HG02759 (cell line): ENCODE data around the gene CALY.
"Not testable (repeated sequence)": the region's sequence is repeated elsewhere in the genome, so short reads cannot be mapped to it uniquely, and the experiment has no call there.

ENCODE experiments used
- ATAC-seq: cut with Tn5 transposase; IDR thresholded peaks from one replicate; pipeline ENCODE4 v1.9.1; 2021; ENCODE audit warnings: mild to moderate bottlenecking, moderate library complexity; ENCODE audit not compliant: unreplicated experiment

Gene CALY

GRCh38 chr10:133334503-133335245 is 2.0 kb downstream of the CALY start:
- ATAC-seq: no peak

DNA sequence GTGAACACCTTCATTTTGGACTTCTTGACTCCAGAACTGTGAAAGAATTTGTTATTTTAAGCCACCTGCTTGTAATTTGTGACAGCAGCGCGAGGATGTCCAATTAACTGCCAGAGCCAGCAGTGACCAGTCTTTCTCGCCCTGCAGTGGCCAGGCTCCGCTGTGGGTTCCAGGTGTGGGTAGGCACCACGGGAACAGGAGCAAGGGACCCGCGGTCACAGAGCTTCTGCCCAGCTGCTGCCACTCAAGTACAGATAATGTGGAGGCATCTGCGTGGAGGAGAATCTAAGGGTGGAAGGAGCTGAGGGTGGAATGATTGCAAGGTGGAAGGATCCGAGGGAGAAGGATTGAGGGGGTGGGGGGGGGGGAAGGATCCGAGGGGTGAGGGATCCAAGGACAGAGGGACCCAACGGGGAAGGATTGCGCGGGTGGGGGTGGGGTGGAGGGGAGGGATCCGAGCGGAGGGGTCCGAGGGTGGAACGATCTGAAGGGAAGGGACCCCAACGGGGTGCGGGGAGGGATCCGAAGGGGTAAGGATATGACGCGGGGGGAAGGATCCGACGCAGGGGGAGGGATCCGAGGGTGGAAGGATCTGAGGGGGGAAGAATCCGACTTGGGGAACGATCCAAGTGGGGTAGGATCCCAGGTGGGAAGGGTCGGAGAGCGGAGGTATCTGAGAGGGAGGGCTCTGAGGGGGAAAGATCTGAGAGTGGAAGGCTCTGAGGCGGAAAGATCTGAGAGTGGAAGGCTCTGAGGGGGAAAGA is 3.6 kb downstream of the CALY start:
- ATAC-seq: no peak

DNA sequence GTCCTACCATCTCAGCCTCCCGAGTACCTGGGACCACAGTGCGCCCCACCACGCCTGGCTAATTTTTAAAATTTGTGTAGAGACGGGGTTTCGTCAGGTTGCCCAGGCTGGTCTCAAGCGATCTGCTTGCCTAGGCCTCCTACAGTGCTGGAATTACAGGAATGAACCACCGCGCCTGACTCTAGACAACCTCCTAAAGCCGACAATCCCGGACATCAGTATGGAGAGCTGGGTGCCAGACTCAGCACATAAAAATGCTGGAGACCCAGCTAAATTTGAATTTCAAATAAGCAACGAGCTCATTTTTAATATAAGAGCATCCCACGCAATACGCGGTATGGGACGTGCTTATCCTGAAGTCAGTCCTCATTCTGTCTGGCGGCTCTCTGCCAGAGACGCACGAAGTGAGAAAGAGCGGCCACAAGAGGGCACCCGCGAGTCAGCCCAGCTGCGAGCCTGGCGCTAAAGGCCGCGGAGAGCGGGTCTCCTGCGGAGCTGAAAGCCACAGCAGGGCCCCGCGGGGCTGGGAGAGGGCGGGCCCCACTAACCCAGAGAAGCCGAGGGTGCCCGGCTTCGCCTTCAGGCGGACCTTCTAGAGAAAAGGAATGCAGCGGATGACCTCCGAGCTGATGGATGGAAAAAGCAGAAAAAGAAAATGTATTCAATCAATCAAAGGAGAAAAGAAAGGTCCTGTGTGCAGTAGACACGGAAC is 7.0 kb downstream of the CALY start:
- ATAC-seq: peak; percentile 91

DNA sequence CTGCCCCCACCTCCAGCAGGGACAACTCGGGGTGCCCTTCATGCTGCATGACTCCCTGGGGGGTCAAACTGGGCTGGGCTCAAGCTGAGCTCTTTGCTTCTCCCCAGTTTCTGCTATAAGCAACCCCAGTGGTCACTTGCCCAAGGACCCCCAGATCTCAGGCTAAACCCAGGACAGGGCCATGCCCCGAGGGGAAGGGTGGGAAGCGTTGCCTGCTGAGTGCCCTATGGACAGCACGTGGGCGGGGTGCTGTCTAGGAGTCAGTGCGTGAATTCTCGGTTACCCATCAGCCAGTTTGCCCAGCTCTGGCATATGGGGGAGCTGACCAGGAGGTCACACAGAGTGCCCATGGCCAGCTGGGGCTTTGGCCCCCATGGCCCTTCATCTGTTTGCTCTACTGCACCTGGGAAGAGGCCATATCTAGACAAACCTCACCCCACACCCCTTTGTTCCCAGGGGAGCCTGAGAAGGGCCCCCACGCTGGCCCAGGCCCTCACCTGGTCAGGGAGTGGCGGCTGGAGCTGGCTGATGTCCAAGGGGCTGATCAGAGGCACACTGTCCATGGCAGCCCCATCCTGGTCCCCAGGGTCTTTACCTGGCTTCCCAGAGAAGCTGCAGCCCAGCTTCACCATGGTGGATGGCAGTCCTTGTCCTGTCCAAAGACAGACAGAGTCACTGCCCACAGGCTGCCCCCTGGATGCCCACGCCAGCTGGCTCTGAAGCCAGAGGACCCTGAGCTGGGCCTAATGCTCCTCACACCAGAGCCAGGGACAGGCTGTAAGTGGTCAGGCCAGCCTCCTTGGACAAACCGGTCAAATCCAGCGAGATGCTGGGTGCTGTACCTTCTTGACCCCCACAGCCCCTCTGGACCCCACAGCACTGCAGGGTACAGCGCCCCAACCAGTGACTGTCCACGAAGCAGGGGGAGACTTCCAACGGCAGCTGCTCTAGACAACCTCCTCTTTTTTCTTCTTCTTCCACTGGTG is 8.0 kb downstream of the CALY start:
- no peak for ATAC-seq

GRCh38 chr10:133327651-133328357 is 8.9 kb downstream of the CALY start:
- no peak for ATAC-seq

DNA sequence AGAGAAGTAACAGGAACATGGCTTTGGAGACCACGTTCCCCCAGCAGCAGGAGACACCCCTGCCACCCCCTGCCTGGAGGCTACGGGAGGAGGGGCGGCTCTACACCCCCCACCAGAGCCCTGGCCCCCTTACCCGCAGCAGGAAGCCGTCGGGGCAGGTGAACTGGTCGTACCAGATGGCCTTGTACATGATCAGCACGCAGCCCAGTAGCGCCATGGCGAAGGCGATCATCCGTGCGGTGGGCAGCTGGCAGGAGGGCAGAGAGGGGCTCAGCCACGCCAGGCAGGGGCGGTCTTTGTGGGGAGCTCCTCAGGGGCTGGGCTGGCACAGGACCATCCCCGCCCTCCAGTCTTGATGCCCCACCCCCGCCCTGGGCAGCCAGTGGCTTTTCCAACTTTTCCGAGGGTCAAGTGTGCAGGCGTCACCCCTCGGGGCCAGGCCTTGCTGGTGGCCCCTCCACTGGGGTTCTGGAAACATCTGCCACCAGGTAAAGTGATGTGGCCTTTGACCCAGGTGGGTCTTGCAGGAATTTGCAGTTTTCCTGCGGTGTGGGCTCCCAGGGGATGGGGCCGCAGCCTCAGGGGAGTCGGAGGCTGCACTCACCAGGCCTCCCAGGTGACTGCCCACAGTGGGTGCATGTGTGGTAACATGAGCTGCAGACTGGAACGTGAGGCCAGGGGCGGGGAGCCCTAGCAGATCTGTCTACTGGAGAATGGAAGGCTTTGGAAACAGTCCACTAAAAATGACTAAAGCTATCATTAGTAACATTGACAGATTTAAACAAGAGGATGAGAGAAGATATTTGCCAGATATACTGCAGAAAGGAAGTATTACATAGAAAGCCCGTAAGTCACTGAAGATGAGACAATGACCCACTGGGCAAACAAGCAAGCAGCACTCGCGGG is 9.7 kb downstream of the CALY start:
- ATAC-seq: no peak

DNA sequence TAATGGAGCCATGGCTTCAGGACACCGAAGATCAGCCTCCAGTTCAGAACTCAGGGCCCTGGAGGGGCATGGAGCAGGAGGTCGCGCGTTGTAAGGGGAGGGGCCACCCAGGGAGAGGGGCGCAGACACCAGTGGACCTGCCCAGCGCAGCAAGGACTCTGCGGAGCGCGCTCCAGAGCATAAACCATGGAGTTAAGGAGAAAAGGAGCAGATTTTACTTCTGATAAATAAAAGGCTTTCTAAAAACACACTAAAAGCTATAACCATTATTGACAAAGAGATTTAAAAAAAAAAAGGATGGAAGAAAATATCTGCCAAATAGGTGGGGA is 10.5 kb downstream of the CALY start:
- no peak for ATAC-seq

- no peak for ATAC-seq
Observed at GRCh38 chr10:133325440-133326222, 11.1 kb downstream of the CALY start.

DNA sequence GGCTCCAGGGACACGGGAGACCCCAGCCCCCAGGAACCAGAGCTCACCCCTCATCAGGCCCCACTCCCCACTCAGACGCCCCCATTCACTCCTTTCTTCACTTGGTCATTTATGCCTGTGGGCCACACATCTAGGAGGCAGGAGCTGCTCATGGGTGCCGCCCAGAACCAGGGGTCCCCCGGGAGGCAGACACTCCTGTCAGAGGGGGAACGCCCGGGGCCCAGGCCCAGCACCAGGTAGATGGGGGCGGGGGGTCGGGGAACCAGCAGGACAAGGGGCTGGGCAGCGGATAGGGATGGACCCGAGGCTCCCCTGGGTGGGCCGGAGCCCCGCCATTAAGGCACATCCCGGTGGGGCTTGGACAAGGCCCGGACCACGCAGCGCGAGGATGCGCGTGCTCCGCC is 11.8 kb downstream of the CALY start:
- no peak for ATAC-seq

GRCh38 chr10:133324198-133324792 is 12.4 kb downstream of the CALY start:
- peak; percentile 67 for ATAC-seq

- ATAC-seq: not testable (repeated sequence)
Observed at GRCh38 chr10:133322064-133322709, 14.5 kb downstream of the CALY start.

GRCh38 chr10:133320852-133321422 is 15.8 kb downstream of the CALY start:
- ATAC-seq: not testable (repeated sequence)

- ATAC-seq: peak; percentile 81
Observed at GRCh38 chr10:133318494-133319127, 18.1 kb downstream of the CALY start.

- ATAC-seq: no peak
Observed at GRCh38 chr10:133316732-133317131, 20.0 kb downstream of the CALY start.

DNA sequence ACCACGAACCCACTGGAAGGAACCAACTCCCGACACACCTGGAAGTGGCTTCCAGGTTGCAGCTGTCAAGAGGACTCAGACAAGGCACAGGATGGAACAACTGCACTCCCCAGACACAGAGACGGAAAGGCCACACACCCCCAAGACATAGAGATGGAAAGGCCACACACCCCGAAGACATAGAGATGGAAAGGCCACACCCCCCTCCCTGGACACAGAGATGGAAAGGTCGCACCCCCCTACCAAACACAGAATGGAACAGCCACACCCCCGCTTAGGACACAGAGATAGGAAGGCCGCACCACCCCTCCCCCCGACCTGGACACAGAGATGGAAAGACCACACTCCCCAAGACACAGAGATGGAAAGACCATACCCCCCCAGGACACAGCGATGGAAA is 20.4 kb downstream of the CALY start:
- ATAC-seq: no peak

DNA sequence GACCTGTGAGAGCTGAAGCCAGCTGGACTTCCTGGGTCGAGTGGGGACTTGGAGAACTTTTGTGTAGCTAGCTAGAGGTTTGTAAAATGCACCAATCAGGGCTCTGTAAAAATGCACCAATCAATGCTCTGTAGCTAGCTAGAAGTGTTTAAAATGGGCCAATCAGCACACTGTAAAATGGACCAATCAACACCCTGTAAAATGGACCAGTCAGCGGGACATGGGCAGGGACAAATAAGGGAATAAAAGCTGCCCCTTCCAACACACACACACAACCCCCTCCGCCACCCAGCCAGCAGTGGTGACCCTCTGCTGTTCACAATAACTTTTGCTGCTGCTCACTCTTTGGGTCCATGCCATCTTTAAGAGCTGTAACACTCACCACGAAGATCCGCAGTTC is 20.8 kb downstream of the CALY start:
- no peak for ATAC-seq

- no peak for ATAC-seq
Observed at GRCh38 chr10:133314911-133315310, 21.8 kb downstream of the CALY start.
